Panc1 (cell line): ENCODE results near the gene CEBPA.

Experiments
- POLR2AphosphoS5 ChIP-seq: IDR thresholded peaks from 2 replicates; pipeline ENCODE4 v1.6.1; 2012; ENCODE audit warnings: mild to moderate bottlenecking, low read depth, low read length, moderate library complexity
- SIN3A ChIP-seq: IDR thresholded peaks from 2 replicates; pipeline ENCODE4 v1.6.1; 2012; ENCODE audit warnings: low read depth, mild to moderate bottlenecking, low read length, moderate library complexity, borderline replicate concordance; ENCODE audit not compliant: insufficient read depth
- TF ChIP-seq, protein P1 (sequence below), 2 experiments: IDR thresholded peaks; 2 replicates each; pipeline ENCODE4 v1.6.1; 2011 to 2012; ENCODE audit warnings: low read depth in 2 of 2, control low read depth in 1 of 2, low read length in 1 of 2, mild to moderate bottlenecking in 1 of 2, moderate library complexity in 1 of 2; ENCODE audit not compliant: insufficient read depth in 1 of 2
- TF ChIP-seq, protein P2 (sequence below): fragments of 450-650 bp; IDR thresholded peaks from 2 replicates; pipeline ENCODE4 v1.5.1; 2017; ENCODE audit warnings: mild to moderate bottlenecking

DNA sequence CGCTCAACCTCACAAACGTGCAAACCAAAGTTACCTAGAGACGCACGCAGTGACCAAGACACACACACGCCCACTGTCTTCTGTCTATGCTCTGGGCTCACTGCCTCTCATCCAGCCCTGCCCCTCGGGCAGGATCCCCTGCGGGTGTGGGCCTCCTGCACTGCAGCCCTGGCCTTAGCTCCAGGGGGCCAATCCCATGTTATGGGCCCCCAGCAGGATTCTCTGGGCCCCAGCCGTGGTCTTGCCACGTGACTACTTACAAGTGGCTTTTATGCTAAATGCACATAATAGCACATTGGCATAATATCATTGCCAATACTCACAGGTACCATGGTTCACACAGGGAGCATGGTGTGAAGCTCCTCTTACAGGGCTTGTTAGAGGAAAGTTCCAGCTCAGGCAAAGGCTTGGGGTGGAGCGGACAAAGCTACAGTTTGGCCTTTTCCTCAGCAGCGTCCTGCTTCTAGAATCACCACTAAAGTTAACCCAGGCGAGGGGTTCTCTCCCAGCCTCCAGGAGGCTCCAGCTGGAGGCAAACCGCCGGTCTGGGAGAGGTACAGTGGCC, 37.4 kb downstream of the CEBPA start:
- no peak for TF ChIP-seq SIN3A
- TF ChIP-seq, protein P1, sequence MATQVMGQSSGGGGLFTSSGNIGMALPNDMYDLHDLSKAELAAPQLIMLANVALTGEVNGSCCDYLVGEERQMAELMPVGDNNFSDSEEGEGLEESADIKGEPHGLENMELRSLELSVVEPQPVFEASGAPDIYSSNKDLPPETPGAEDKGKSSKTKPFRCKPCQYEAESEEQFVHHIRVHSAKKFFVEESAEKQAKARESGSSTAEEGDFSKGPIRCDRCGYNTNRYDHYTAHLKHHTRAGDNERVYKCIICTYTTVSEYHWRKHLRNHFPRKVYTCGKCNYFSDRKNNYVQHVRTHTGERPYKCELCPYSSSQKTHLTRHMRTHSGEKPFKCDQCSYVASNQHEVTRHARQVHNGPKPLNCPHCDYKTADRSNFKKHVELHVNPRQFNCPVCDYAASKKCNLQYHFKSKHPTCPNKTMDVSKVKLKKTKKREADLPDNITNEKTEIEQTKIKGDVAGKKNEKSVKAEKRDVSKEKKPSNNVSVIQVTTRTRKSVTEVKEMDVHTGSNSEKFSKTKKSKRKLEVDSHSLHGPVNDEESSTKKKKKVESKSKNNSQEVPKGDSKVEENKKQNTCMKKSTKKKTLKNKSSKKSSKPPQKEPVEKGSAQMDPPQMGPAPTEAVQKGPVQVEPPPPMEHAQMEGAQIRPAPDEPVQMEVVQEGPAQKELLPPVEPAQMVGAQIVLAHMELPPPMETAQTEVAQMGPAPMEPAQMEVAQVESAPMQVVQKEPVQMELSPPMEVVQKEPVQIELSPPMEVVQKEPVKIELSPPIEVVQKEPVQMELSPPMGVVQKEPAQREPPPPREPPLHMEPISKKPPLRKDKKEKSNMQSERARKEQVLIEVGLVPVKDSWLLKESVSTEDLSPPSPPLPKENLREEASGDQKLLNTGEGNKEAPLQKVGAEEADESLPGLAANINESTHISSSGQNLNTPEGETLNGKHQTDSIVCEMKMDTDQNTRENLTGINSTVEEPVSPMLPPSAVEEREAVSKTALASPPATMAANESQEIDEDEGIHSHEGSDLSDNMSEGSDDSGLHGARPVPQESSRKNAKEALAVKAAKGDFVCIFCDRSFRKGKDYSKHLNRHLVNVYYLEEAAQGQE (IDR thresholded peaks at IDR 0.05; ENCODE audit: insufficient read depth in 1 of 2, low read depth in 2 of 2, low read length in 1 of 2), result no peak
- TF ChIP-seq, protein P2, sequence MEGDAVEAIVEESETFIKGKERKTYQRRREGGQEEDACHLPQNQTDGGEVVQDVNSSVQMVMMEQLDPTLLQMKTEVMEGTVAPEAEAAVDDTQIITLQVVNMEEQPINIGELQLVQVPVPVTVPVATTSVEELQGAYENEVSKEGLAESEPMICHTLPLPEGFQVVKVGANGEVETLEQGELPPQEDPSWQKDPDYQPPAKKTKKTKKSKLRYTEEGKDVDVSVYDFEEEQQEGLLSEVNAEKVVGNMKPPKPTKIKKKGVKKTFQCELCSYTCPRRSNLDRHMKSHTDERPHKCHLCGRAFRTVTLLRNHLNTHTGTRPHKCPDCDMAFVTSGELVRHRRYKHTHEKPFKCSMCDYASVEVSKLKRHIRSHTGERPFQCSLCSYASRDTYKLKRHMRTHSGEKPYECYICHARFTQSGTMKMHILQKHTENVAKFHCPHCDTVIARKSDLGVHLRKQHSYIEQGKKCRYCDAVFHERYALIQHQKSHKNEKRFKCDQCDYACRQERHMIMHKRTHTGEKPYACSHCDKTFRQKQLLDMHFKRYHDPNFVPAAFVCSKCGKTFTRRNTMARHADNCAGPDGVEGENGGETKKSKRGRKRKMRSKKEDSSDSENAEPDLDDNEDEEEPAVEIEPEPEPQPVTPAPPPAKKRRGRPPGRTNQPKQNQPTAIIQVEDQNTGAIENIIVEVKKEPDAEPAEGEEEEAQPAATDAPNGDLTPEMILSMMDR, result no peak
- TF ChIP-seq POLR2AphosphoS5, result no peak
